HEK293T (cell line): ENCODE data around the gene TNIK.

ENCODE experiments used
- ARNT ChIP-seq: fragments of 450-650 bp; IDR thresholded peaks from 2 replicates; pipeline ENCODE4 v1.6.1; 2017; ENCODE audit warnings: mild to moderate bottlenecking
- ELF4 ChIP-seq: fragments of 450-650 bp; IDR thresholded peaks from 2 replicates; pipeline ENCODE4 v1.6.1; 2017; ENCODE audit warnings: antibody characterized with exemption
- FOXA1 ChIP-seq: fragments of 450-650 bp; IDR thresholded peaks from 2 replicates; pipeline ENCODE4 v1.6.1; 2016; ENCODE audit warnings: mild to moderate bottlenecking
- FOXM1 ChIP-seq: fragments of 450-650 bp; IDR thresholded peaks from 2 replicates; pipeline ENCODE4 v1.6.1; 2017; ENCODE audit warnings: mild to moderate bottlenecking, borderline replicate concordance
- HDGF ChIP-seq: fragments of 450-650 bp; IDR thresholded peaks from 2 replicates; pipeline ENCODE4 v1.6.1; 2017; ENCODE audit warnings: antibody characterized with exemption, borderline replicate concordance
- SP1 ChIP-seq: fragments of 450-650 bp; IDR thresholded peaks from 2 replicates; pipeline ENCODE4 v1.6.1; 2017
- TARDBP ChIP-seq: fragments of 450-650 bp; IDR thresholded peaks from 2 replicates; pipeline ENCODE4 v1.6.1; 2016

- TF ChIP-seq FOXM1 (no peak), ARNT (no peak), HDGF (no peak), TARDBP (no peak), ELF4 (no peak), FOXA1 (no peak), SP1 (no peak)
These were observed 73.1 kb downstream of the TNIK start for GRCh38 chr3:171387062-171387461.
